Measurements from ENCODE around the gene SGSH.
"Not testable (repeated sequence)": the region's sequence is repeated elsewhere in the genome, so short reads cannot be mapped to it uniquely, and the experiment has no call there.

SGSH gene

DNA sequence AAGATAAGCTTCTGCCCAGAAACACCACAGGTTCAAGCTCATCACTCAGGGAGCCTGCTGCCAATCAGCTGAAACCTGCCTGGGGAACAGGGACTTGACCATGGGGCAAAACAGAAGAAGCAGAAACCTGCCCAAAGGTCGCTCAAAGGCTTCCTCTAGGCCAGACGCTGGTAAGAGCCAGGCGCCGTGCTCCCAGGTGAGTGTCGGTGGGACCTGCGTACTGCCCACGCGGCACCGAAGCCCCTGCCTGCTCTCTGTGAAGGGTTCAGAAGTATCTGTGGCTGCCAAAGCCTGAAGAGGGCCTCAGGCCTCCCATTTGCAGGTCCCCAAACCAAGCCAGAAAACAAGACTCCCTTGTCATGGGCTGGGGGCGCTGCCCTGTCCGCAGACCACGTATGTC is 10.4 kb downstream of the SGSH start:
- DNase-seq = no peak

DNA sequence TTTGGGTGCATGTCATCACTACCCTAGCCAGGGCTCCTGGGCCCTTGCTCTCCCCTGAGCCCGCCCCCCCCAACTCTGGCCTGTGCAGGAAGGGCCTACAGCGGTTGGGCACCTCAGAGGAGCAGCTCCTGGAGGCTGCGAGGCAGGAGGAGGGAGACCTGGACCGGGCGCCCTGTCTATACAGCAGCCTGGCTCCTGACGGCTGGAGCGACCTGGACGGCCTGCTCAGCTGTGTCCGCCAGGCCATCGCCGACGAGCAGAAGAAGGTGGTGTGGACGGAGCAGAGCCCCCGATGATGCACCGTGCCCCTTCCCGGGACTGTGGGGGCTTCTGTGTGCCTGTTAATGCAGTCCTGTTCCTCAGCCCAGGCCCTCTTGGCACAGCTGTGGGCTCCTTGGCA is 12.1 kb downstream of the SGSH start:
- no peak for DNase-seq

DNA sequence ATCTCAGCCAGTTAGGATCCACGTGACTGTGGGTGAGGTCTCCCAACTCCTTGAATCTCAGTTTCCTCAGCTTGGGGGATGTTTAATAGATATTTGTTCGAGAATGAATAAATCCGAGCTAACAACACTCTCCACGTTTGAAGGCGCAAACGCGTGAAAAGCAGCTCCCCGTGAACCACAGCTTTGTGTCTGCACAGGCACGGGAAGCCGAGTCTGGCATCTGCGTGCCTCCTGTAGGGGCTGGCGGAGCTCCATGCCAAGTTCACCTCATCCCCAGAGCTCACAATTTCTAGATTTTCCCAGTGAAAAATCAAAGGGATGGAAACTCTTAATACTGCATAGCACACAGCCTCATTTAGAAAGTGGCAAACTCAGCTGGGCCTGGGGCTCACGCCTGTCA is 14.3 kb downstream of the SGSH start:
- no peak for DNase-seq

DNA sequence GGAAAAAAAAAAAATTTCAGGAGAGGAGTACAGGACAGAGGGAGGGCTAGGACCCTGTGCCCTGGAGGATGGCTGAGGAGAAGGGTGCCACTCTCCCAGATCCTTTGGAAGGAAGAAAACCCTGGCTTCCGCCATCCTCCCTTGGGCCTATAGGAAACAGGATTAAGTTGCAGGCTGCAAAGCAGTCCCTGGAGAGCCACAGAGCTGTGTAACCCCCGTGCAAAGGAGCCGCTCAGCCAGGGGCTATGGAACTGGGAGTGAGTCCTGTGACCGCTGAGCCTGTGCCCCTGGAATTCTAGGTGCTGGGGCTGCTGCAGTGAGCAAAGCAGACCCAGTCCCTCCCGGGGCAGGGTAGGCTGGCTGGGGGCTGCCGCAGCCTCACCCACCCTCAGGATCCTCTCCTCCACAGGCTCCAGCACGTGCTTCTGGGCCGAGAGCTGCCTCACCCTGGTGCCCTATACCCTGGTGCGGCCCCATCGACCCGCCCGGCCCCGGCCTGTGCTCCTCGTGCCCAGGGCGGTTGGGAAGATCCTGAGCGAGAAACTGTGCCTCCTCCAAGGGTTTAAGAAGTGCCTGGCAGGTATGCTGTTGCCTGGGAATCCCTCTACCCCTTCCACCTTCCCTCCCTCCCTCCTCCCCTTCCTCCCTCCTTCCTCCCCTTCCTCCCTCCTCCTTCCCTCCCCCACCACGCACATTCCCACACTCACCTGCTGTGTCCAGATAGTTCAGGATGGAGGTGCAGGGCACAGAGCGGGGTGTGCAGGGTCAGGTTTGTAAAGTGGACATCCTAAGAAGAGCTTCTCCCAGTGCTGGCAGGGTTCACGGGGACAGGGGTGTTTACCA is 15.3 kb downstream of the SGSH start:
- DNase-seq = no peak

DNA sequence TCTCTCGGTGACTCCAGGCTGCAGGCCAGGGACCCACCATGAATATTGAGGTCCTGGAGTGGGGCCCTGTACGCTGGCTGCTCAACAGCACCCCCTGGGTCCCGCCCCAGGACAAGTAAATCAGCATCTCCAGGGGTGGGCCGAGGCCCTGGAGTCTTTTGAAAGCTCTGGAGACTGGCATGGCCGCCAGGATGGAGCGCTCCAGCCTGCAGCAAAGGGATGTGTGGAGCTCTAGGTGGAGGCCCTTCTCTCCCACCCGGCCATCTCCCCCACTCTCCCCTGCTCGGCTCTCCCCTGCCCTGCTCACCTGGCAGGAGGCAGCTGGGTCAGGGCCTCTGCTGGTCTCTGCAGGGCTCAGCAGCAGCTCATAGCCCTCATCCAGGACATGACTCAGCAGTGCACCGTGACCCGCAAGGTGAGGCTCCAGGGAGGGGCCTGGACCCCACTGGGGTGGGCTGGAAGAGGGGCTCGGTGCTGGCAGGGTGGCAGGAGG is 16.6 kb downstream of the SGSH start:
- DNase-seq = no peak

DNA sequence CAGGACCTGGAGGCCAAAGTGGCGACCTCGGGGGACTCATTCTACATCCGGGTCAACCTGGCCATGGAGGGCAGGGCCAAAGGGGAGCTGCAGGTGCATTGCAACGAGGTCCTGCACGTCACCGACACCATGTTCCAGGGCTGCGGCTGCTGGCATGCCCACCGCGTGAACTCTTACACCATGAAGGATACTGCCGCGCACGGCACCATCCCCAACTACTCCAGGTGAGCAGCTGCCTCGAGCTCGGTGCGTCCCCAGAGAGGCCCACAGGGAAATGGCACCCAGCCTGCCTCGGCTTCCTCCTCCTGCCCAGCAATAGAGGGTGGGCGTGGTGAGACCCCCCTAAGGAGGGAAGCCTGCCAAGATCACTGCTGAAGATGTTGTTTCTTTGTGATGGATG is 17.9 kb downstream of the SGSH start:
- DNase-seq = no peak

DNA sequence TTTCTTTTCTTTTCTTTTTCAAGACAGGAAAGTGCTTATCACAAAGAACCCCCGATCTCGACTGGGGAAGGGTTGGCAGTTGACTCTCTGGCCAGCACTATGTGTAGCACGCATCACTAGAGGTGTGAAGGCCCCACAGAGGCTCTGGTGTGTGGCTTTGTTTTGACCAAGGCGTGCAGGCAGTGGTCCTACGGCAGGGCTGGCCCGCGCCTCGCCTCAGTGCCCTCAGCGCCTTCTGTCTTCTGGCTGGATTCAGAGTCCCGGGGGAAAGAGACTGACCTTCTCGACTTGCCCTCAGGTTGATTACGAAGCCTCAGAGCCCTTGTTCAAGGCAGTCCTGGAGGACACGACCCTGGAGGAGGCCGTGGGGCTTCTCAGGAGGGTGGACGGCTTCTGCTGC is 18.7 kb downstream of the SGSH start:
- DNase-seq = no peak

DNA sequence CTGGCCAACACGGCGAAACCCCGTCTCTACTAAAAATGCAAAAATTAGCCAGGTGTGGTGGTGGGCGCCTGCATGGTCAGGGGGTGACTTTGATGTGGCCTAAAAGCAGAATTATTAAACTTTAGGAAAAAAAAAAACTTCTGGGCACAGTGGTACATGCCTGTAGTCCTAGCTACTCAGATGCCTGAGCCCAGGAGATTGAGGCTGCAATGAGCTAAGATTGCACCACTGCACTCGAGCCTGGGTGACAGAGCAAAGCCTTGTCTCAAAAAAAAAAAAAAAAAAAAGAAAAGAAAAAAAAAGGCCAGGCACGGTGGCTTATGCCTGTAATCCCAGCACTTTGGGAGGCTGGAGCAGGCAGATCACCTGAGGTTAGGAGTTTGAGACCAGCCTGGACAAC is 20.8 kb downstream of the SGSH start:
- not testable (repeated sequence) for DNase-seq

DNA sequence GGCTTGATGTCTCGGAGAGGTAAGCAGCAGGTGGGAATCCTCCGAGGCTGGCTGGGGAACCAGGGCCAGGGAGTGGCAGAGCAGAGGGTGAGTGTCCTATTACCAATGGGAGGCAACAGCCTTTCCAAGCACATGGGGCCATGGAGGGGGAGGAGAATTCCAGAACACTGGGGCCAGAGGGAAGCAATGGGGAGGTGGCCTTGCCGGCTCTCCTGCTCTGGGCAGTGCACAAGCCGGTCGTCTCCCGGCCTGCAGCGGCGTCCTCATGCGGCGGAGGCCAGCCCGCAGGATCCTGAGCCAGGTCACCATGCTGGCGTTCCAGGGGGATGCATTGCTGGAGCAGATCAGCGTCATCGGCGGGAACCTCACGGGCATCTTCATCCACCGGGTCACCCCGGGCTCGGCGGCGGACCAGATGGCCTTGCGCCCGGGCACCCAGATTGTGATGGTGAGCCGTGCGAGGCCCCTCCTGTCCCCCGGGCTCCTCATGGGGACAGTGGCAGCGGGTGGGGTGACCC is 21.9 kb downstream of the SGSH start:
- DNase-seq = no peak

DNA sequence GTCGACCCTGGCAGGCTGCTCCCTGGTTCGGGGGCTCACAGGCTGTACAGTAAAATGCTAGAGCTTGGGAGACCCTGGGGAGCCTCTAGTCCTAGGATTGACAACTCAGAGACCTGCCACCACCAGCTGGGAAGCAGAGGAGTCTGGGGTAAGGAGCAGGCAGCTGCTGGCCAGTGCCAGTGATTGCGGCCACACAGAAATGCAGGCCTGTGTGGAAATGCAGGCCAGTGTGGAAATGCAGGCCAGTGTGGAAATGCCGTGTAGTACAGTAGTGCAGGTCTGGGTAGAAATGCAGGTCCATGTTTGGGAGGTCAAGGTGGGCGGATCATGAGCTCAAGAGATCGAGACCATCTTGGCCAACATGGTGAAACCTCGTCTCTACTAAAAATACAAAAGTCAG is 23.5 kb downstream of the SGSH start:
- DNase-seq = no peak

DNA sequence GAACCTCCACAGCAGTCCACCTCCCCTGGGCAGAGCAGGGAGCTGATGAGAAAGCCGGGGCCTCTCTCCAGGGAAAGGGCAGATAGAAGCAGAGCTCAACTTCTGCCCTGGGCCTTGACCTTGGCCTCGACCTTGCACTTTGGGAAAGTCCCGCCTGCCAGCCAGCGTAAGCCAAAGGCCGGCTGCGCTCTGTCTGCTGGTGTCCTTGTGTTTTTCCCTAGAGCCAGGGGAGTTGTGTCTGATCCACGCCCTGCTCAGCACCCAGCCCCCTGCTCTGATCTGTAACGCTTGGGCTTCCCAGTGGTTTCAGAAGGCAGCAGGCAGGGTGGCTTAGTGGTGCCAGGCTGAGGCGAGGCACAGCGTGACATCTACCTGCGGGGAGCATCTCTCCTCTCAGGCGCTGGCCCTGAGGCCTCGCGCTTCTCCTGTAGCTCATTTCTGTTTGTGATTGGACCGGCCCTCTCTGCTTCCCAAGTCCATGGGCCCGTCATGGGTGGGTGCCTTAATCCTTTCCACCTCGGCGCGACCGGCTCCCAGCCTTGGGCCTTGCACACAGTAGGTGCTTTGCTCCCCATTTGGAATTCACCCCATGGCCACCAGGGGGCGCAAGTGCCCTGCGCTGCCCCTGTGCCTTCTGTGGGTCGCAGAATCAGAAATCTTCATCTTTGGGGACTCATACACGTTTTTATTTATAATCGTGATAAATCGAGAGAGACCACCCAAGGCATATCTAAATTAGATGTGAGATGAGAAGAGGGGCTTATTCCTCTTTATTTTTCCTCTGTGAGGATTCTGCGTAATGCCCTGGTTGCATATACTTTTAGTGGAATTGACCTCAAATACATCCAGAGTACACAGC is 24.2 kb downstream of the SGSH start:
- DNase-seq = peak; percentile 34 to 56

DNA sequence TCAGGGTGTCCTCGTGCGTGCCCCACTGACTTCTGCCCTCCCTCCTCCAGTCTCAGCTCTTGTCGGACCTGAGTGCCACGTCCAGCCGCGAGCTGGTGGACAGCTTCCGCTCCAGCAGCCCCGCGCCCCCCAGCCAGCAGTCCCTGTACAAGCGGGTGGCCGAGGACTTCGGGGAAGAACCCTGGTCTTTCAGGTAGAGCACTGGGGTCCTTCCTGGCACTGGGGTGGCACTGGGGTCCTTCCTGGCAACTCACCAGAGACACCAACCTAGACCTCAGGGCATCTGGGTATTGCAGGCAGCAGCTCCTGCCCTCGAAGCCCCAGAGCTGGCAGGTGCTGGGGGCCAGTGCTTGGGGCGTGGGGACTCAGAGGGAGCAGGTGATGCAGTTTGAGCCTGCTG is 25.0 kb downstream of the SGSH start:
- DNase-seq = no peak

DNA sequence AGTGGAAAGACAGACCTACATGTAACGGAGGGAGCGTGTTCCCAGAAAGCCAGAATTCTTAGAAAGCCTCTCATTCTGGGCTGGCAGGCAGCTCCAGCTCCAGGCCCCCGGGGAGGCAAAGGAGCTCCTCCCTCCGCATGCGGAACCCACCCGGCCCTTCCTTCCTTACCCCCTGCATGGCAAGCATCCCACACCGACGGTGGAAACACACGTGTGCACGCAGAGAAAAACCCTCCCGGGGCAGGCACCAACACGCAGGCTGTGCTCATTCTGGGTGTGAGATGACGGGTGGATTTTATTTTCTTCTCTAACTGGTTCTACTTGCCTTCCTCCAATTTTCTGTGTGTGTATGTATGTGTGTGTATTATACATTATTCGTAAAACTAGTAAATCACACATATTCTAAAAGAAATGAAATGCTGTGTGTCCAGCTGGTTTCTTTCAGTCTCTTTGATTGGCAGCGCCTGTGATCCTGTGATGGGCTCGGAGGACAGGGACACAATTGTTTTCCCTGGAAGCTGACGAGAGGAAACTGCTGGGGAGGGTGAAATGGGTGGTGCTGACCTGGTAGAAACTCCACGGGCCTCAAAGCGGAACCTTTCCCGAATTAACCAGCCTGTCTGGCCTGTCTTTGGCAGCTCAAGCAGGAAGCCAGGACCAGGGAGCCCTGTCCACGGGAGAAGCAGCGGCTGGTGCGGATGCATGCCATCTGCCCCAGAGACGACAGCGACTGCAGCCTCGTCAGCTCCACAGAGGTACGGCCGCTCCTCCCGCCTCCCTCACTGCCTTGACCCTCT is 28.1 kb downstream of the SGSH start:
- DNase-seq = no peak

DNA sequence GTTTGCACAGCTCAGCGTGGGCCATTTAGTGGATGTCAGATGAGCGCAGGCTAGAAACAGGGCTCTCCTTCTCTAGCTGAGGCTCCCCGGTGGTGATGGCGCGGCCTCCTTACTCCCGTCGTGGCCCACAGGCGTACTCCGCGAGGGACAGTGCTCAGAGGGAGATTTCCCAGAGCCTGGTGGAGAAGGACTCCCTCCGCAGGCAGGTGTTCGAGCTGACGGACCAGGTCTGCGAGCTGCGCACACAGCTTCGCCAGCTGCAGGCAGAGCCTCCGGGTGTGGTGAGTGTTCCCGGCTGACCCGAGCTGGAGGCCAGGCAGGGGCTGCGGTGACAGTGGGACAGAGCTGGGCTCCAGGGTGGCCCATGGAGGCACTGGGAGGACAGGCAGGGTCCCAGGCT is 28.9 kb downstream of the SGSH start:
- DNase-seq = no peak

DNA sequence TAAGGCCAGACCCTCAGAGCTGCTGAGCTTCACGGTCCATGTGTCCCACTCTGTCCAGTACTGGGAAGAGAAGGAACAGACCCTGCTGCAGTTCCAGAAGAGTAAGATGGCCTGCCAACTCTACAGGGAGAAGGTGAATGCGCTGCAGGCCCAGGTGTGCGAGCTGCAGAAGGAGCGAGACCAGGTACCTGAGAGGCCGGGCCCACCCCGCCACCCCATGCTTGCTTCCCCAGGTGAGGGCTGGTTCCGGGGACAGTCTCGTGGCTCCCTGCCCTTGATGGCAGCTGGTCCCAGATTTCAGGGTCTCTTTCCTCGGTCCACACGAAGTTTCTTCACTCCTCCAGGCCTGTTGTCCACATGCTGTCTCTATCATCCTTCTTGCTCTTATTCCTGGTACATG is 29.4 kb downstream of the SGSH start:
- no peak for DNase-seq

DNA sequence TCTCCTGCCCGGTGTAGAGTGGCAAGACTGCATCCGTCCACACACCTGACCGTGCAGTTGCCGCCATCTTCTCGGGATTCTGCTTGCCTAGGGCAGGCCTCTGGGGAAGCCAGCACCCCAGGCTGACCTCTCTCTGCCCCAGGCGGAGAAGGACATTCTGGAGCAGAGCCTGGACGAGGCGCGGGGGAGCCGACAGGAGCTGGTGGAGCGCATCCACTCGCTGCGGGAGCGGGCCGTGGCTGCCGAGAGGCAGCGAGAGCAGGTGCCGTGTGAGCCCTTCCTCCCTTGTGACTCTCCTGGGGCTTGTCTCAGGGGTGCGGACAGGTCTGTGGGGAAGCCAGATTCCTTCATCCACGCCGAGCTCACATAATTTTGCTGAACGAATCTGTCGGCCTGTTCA is 30.5 kb downstream of the SGSH start:
- DNase-seq = no peak

DNA sequence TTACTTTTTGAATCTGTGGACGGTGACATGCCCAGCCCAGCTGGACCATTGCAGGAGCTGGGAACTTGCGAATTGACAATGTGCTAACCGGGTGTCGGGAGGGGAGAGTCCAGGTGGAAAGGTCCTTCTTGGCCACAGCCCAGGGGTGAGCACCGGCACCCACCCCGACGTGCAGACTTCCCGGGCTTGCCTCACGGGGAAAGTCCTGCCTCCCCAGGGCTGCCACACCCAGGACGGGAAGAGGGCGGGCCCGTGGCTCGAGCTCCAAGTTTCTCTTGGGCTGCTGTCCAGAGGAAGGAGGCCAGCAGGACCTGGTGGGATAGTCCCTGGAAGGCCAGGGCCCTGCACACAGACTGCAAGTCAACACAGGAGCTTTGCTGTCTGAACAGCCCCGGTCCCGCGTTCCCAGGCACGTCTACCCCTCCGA is 32.6 kb downstream of the SGSH start:
- no peak for DNase-seq

DNA sequence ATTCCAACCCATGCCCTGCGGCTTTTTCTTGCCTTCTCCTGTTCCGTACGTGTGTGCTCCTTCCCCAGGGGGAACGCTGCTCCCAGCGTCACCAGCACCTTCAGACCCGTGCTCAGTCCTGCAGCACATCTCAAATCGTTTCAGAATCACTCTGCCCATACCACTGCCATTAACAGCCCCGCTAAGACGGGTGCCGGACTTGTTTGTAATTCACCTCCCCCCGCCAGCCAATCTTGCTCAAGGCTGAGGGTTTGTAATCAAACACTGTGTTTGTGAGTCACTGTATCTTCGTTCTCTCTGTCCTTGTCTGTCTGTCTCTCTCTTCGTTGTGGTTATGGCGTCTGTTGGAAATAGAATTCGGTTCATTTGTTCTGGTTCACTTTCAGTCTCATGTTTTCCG is 33.0 kb downstream of the SGSH start:
- DNase-seq = no peak

DNA sequence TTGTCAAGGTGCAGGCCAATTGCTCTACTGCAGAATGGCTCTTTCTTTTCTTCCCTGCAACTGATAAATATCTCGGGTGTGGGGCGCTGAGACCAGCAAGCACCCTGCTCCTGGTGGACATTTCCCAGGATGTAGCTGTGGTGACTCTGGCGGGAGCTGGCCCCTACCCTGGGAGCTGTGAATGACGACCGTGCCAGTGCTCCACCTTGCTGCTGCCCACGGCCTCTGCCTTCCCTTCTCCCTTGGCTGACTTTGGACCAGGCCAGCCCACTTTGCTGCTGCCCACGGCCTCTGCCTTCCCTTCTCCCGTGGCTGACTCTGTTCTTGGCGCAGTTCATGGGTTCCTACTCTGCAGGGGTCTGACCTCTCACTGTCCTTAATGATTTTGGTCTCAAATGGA is 34.2 kb downstream of the SGSH start:
- DNase-seq = no peak

DNA sequence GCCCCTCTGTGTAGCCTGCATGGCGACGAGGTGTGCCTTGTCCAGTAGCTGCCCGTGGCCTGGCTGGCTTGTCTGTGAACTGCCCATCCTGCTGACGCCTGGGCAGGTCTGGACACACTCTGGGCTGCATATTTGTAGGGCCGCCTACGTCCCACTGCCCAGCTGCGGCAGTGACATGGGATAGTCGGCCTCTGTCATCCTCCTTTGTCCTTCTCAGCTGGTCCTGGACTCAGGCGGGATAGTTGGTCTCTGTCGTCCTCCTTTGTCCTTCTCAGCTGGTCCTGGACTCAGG is 35.8 kb downstream of the SGSH start:
- no peak for DNase-seq

DNA sequence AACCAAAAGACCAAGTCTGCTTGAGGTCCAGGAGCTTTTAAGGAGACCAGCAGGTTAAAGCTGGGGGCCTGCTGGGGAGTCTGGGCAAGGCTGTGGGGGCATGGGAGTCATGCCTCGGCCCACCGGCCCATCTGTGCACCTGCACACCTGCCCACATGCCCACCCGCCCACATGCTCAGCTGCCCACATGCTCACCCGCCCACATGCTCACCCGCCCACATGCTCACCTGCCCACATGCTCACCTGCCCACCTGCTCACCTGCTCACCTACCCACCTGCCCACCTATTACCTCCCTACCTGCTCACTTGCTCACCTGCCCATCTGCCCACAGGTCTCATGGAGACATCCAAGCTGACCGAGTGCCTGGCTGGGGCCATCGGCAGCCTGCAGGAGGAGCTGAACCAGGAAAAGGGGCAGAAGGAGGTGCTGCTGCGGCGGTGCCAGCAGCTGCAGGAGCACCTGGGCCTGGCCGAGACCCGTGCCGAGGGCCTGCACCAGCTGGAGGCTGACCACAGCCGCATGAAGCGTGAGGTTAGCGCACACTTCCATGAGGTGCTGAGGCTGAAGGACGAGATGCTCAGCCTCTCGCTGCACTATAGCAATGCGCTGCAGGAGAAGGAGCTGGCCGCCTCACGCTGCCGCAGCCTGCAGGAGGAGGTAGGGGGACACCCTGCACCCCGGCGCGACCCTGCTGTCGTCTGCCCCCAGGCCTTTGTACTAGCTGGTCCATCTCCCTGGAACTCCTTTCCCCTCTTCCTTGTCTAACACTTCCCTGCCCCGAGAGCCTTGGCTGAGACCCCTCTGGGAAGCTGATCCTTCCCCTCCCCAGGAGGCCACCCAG is 36.3 kb downstream of the SGSH start:
- no peak for DNase-seq

DNA sequence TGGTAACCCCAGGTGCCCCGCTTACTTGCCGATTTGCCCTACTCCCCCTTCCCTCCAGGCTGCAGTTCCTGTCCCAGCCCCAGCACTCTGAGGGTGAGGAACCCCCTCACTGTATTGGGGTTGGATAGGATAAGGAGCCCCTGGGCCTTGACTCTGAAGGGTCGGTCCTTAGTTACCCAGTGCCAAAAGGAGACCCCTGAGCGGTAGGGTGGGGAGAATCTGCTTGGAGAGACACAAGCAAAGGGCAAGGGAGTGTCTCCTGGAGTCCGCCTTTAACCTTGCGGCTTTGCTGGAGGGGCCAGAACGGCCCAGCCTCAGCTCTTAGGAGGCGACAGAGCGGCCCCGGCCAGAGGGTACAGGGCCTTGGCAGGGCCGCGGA is 37.3 kb downstream of the SGSH start:
- no peak for DNase-seq

All from stimulated activated CD4-positive, alpha-beta T cell treated with anti-CD3 and anti-CD28 coated beads, Interleukin-4, amount 100 ng/mL, for 4 hours (primary cell).